ENCODE data around the gene MRPS24. TPM values are rescaled to one million over a fixed set of nuclear protein-coding genes. Genes with fewer than 3 reads are reported as not detected.

Gene MRPS24
- total RNA-seq, 1 experiment from 2014 or later, result 135 TPM

- peak; percentile 63 for ATAC-seq
- no peaks in the 10 kb centered on the region for H3K27me3 Mint-ChIP-seq (ENCODE audit: low read depth)
- POLR2A ChIA-PET, result interaction anchor here (1.2 kb wide), 1 partner anchor 37 kb away, joined by 4 read pairs; no protein-coding TSS in a partner anchor
- H3K4me3 Mint-ChIP-seq, result peak within 1 kb of the TSS; percentile 88
- DNase-seq (ENCODE audit: low spot score), result peak; percentile 64
- H3K36me3 Mint-ChIP-seq, result no peaks in the 10 kb centered on the region
- peak within 1 kb of the TSS; percentile 90 for H3K27ac Mint-ChIP-seq
- no peaks in the 10 kb centered on the region for H3K9me3 Mint-ChIP-seq
- H3K4me1 Mint-ChIP-seq, result peaks cover 40% of the 10 kb centered on the region
- CTCF ChIA-PET, result interaction anchor here (0.6 to 1.8 kb wide), 3 partner anchors 36 to 59 kb away, joined by 3 to 9 read pairs (median 6); no protein-coding TSS in a partner anchor
- TF ChIP-seq ARID4B (CRISPR knock-in tag; IDR thresholded peaks at IDR 0.05; ENCODE audit: borderline replicate concordance) (no peak), GTF2I (CRISPR knock-in tag; conservative IDR thresholded peaks at IDR 0.05) (no peak), SMAD4 (CRISPR knock-in tag; IDR thresholded peaks at IDR 0.05) (no peak), NR3C1 (CRISPR knock-in tag; conservative IDR thresholded peaks at IDR 0.05; ENCODE audit: low read depth) (no peak), ZNF423 (CRISPR knock-in tag; IDR thresholded peaks at IDR 0.05) (peak; percentile 79), MXD4 (CRISPR knock-in tag; IDR thresholded peaks at IDR 0.05; ENCODE audit: borderline replicate concordance) (no peak), MAX (CRISPR knock-in tag; IDR thresholded peaks at IDR 0.05) (0 out of 2 replicates have a peak, but pooled peaks have one; percentile 36), FOXP4 (CRISPR knock-in tag; IDR thresholded peaks at IDR 0.05) (no peak)
These were observed 37.2 kb upstream of the MRPS24 start, which contains the start of gene URGCP for GRCh38 chr7:43906331-43907010. URGCP (minus strand) TSS chr7:43906596; CDS start chr7:43906575, 21 bp downstream.

GRCh38 chr7:43905956-43906330 is 36.6 kb upstream of the MRPS24 start:
- Mint-ChIP-seq H3K27ac (peak overlapping the region; percentile 90), H3K36me3 (no peaks in the 10 kb centered on the region), H3K4me3 (peak overlapping the region; percentile 88), H3K4me1 (peaks cover 42% of the 10 kb centered on the region), H3K27me3 (ENCODE audit: low read depth) (no peaks in the 10 kb centered on the region), H3K9me3 (no peaks in the 10 kb centered on the region)
- DNase-seq (ENCODE audit: low spot score) (peak; percentile 49), ATAC-seq (peak; percentile 50)
- CTCF ChIA-PET, result interaction anchor here (0.7 to 1.4 kb wide), 4 partner anchors 11 to 49 kb away, joined by 3 to 6 read pairs (median 3); no protein-coding TSS in a partner anchor
- POLR2A ChIA-PET, result interaction anchor here (1.2 kb wide), 1 partner anchor 37 kb away, joined by 6 read pairs; the partner anchor contains the start of gene MRPS24
- TF ChIP-seq ZNF219 (CRISPR knock-in tag; IDR thresholded peaks at IDR 0.05; ENCODE audit: borderline replicate concordance) (no peak), PRDM15 (CRISPR knock-in tag; IDR thresholded peaks at IDR 0.05) (peak; percentile 61)

Data from WTC11 (cell line).